Ishikawa (cell line): ENCODE results near the gene KCNIP4.

Experiments used
- CEBPB ChIP-seq: IDR thresholded peaks from 2 replicates; pipeline ENCODE4 v1.6.1; 2012
- CREB1 ChIP-seq: IDR thresholded peaks from 2 replicates; pipeline ENCODE4 v1.6.1; 2012; ENCODE audit warnings: low read depth
- EP300 ChIP-seq: IDR thresholded peaks from 2 replicates; pipeline ENCODE4 v1.6.1; 2012; ENCODE audit warnings: borderline replicate concordance
- FOXM1 ChIP-seq: IDR thresholded peaks from 2 replicates; pipeline ENCODE4 v1.6.1; 2012; ENCODE audit warnings: low read depth, borderline replicate concordance
- RAD21 ChIP-seq: IDR thresholded peaks from 2 replicates; pipeline ENCODE4 v1.6.1; 2012; ENCODE audit warnings: low read depth
- TAF1 ChIP-seq: IDR thresholded peaks from 2 replicates; pipeline ENCODE4 v1.6.1; 2012; ENCODE audit warnings: low read depth, mild to moderate bottlenecking
- ZBTB7A ChIP-seq: IDR thresholded peaks from 2 replicates; pipeline ENCODE4 v1.6.1; 2012; ENCODE audit warnings: low read depth
- TF ChIP-seq, protein P1 (sequence below): IDR thresholded peaks from 2 replicates; pipeline ENCODE4 v1.6.1; 2012; ENCODE audit warnings: low read depth, mild to moderate bottlenecking
- TF ChIP-seq, protein P2 (sequence below): IDR thresholded peaks from 2 replicates; pipeline ENCODE4 v1.6.1; 2012
- TF ChIP-seq, protein P3 (sequence below): IDR thresholded peaks from 2 replicates; pipeline ENCODE4 v1.6.1; 2012

DNA sequence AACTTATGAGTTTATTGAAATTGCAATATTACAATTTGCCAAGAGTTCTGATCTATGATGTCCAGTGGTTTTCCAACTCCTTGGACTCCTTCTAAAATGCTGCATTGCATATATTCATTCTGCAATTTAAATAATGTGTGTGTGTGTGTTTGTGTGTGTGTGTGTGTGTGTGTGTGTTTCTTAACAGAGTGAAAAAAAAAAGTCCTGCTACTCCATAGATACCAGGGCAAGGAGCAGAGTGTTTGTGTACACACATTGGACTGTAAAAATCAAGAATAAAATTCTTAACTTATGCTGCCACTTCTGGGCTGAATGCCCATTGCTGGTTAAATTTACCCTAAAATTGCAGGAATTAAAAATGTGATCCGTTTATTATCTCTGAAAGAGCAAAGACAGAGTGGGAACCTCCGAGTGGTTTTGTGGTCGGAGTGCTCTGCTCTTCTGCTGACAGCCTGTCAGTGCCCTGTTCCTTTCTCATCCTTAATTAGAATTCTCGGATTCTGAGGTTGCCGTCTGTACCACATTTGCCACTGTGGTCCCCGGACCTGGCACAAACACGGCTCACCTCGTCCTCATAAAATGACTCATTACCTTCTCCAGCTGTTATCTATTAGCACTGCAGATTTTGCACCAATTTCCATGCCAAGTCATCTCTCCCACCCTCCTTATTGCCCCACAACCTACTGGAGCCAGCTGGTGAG lies 355.5 kb downstream of the KCNIP4 start:
- TF ChIP-seq RAD21 (no peak), CEBPB (no peak), EP300 (no peak), TAF1 (no peak), CREB1 (no peak), FOXM1 (no peak), ZBTB7A (no peak)
- TF ChIP-seq, protein P1, sequence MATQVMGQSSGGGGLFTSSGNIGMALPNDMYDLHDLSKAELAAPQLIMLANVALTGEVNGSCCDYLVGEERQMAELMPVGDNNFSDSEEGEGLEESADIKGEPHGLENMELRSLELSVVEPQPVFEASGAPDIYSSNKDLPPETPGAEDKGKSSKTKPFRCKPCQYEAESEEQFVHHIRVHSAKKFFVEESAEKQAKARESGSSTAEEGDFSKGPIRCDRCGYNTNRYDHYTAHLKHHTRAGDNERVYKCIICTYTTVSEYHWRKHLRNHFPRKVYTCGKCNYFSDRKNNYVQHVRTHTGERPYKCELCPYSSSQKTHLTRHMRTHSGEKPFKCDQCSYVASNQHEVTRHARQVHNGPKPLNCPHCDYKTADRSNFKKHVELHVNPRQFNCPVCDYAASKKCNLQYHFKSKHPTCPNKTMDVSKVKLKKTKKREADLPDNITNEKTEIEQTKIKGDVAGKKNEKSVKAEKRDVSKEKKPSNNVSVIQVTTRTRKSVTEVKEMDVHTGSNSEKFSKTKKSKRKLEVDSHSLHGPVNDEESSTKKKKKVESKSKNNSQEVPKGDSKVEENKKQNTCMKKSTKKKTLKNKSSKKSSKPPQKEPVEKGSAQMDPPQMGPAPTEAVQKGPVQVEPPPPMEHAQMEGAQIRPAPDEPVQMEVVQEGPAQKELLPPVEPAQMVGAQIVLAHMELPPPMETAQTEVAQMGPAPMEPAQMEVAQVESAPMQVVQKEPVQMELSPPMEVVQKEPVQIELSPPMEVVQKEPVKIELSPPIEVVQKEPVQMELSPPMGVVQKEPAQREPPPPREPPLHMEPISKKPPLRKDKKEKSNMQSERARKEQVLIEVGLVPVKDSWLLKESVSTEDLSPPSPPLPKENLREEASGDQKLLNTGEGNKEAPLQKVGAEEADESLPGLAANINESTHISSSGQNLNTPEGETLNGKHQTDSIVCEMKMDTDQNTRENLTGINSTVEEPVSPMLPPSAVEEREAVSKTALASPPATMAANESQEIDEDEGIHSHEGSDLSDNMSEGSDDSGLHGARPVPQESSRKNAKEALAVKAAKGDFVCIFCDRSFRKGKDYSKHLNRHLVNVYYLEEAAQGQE = no peak
- TF ChIP-seq, protein P2, sequence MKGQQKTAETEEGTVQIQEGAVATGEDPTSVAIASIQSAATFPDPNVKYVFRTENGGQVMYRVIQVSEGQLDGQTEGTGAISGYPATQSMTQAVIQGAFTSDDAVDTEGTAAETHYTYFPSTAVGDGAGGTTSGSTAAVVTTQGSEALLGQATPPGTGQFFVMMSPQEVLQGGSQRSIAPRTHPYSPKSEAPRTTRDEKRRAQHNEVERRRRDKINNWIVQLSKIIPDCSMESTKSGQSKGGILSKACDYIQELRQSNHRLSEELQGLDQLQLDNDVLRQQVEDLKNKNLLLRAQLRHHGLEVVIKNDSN = no peak
- TF ChIP-seq, protein P3, sequence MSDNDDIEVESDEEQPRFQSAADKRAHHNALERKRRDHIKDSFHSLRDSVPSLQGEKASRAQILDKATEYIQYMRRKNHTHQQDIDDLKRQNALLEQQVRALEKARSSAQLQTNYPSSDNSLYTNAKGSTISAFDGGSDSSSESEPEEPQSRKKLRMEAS = no peak
